GM06990 (cell line): Measurements from ENCODE around the gene CEP192.
A peak's percentile ranks its signal among the peaks of the same experiment; 100 is the strongest.

Experiments
- DNase-seq: peaks from one replicate; pipeline ENCODE4 v3.0.0-alpha.2; 2011; ENCODE audit not compliant: insufficient read length; ENCODE audit errors: extremely low read depth
- H3K27me3 ChIP-seq: replicated peaks from 2 replicates; pipeline ENCODE4 v1.6.0; 2011; ENCODE audit warnings: low read length; ENCODE audit not compliant: control insufficient read depth, insufficient read depth
- H3K36me3 ChIP-seq: 2 replicates; pipeline ENCODE4 v1.5.1; 2011; ENCODE audit warnings: low read length; ENCODE audit not compliant: control insufficient read depth, insufficient read depth
- H3K4me3 ChIP-seq: replicated peaks from 2 replicates; pipeline ENCODE4 v1.5.1; 2011; ENCODE audit warnings: low read depth, mild to moderate bottlenecking, control low read depth, low read length
- CTCF ChIP-seq: IDR thresholded peaks from 2 replicates; pipeline ENCODE4 v1.5.1; 2011; ENCODE audit warnings: low read length, control low read depth, mild to moderate bottlenecking, inconsistent platforms; ENCODE audit not compliant: insufficient read depth, poor library complexity, severe bottlenecking

The CEP192 gene

GRCh38 chr18:13136904-13137669 lies 145.9 kb downstream of the CEP192 start:
- Histone ChIP-seq H3K4me3 (peak overlapping the region; percentile 64), H3K36me3 (no peaks in the 10 kb centered on the region), H3K27me3 (no peaks in the 10 kb centered on the region)
- DNase-seq, result peak; percentile 74
- TF ChIP-seq CTCF, result no peak

GRCh38 chr18:13137670-13138419 lies 146.7 kb downstream of the CEP192 start:
- H3K4me3 ChIP-seq, result peak overlapping the region; percentile 64
- H3K27me3 ChIP-seq, result no peaks in the 10 kb centered on the region
- DNase-seq, result peak; percentile 59
- no peaks in the 10 kb centered on the region for H3K36me3 ChIP-seq
- TF ChIP-seq CTCF, result no peak

- Histone ChIP-seq H3K27me3 (no peaks in the 10 kb centered on the region), H3K36me3 (no peaks in the 10 kb centered on the region), H3K4me3 (peak overlapping the region; percentile 64; the same call in 1 of the 2 replicates)
- TF ChIP-seq CTCF, result no peak
- no peak for DNase-seq
Observed at GRCh38 chr18:13138420-13139139, 147.4 kb downstream of the CEP192 start.

GRCh38 chr18:13139885-13140450 lies 148.8 kb downstream of the CEP192 start:
- DNase-seq, result no peak

More at GRCh38 chr18:13139885-13140450, 148.8 kb downstream of the CEP192 start:
- Histone ChIP-seq H3K4me3 (no peak overlapping the region), H3K36me3 (no peaks in the 10 kb centered on the region), H3K27me3 (no peaks in the 10 kb centered on the region)
- peak; percentile 17 for TF ChIP-seq CTCF
